Measurements from ENCODE around the gene RIMKLB. TPM values are rescaled to one million over a fixed set of nuclear protein-coding genes. Genes with fewer than 3 reads are reported as not detected.

Gene RIMKLB
- total and polyA plus RNA-seq, 11 donors = 7.4 to 16.9 (median 11.9) TPM

DNA sequence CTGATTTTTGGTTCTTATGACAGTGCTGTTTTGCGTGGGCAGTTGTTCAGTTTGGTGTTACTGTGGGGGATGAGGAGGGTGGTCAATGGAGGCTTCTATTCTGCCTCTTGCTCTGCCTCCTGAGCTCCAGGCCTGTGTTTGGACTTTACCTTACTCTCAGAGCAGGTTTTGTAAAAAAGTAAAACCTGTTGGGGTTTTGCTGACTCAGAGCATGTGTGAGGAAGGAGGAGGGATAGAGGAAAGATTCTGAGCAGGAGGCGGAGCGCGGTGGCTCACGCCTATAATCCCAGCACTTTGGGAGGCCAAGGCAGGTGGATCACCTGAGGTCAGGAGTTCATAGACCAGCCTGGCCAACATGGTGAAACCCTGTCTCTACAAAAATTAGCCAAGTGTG, 131.3 kb downstream of the RIMKLB start:
- no peak overlapping the region for H3K27ac ChIP-seq
- 72 to 76% (median 75%) methylated on average over 5 of the region's 5 CpGs for WGBS, 4 donors
- intact Hi-C loops (cut with DNase I) = loop anchor here in 2 of 10 donors (10.0 kb wide), 2 partner anchors 144 to 284 kb away; partner anchors contain the start of gene CLEC4E (in 1 of the 2)
- DNase-seq (no peak), ATAC-seq (no peak)
- no peaks in the 10 kb centered on the region for H3K4me1 ChIP-seq
- H3K36me3 ChIP-seq = no peaks in the 10 kb centered on the region
- no peak overlapping the region for H3K4me3 ChIP-seq
- TF ChIP-seq CTCF (IDR thresholded peaks at IDR 0.05) (no peak), POLR2A (IDR thresholded peaks at IDR 0.05) (no peak)
- H3K27me3 ChIP-seq = no peaks in the 10 kb centered on the region
- peaks cover 0 to 10% (median 0%) of the 10 kb centered on the region in 12 donors for H3K9me3 ChIP-seq

DNA sequence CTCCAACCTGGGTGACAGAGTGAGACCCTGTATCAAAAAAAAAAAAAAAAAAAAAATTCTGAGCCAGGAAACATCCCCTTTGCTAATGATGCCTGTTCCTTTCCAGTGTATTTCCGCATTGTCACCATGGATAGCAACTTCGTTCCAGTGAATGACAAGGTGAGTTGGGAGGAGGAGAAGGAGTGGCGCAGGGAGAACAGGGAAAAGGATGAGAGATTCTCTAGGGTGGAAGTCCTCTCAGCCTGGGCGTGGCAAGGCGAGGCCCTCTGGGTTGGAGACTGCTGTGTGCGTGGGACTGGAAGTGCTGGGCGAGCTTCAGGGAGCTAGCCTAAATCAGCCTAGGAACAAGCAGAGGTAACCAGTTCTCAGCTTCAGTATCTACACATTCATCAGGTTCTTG, 131.8 kb downstream of the RIMKLB start:
- no peaks in the 10 kb centered on the region for H3K36me3 ChIP-seq
- H3K27me3 ChIP-seq = peaks cover 0 to 3% (median 0%) of the 10 kb centered on the region in 9 donors
- ATAC-seq (no peak), DNase-seq (no peak)
- H3K9me3 ChIP-seq = peaks cover 0 to 10% (median 0%) of the 10 kb centered on the region in 12 donors
- 85 to 91% (median 88%) methylated on average over 7 of the region's 7 CpGs for WGBS, 4 donors
- intact Hi-C loops (cut with DNase I) = loop anchor here in 2 of 10 donors (10.0 kb wide), 2 partner anchors 145 to 285 kb away; partner anchors contain the start of gene CLEC4E (in 1 of the 2)
- no peak overlapping the region for H3K27ac ChIP-seq
- H3K4me3 ChIP-seq = no peak overlapping the region
- no peaks in the 10 kb centered on the region for H3K4me1 ChIP-seq
- no peak for TF ChIP-seq POLR2A (IDR thresholded peaks at IDR 0.05)
- no peak for TF ChIP-seq CTCF (IDR thresholded peaks at IDR 0.05)

- WGBS, 4 donors = 83 to 92% (median 86%) methylated on average over 9 of the region's 9 CpGs
- no peak overlapping the region for H3K4me3 ChIP-seq
- peaks cover 0 to 6% (median 0%) of the 10 kb centered on the region in 12 donors for H3K9me3 ChIP-seq
- no peak for DNase-seq
- intact Hi-C loops (cut with DNase I) = no loop called here
- H3K4me1 ChIP-seq = no peaks in the 10 kb centered on the region
- TF ChIP-seq POLR2A (IDR thresholded peaks at IDR 0.05) (no peak), CTCF (IDR thresholded peaks at IDR 0.05) (no peak)
- H3K36me3 ChIP-seq = no peaks in the 10 kb centered on the region
- peaks cover 0 to 4% (median 0%) of the 10 kb centered on the region in 9 donors for H3K27me3 ChIP-seq
- H3K27ac ChIP-seq = no peak overlapping the region
- no peak for ATAC-seq
Measured at GRCh38 chr12:8831116-8831515, 133.3 kb downstream of the RIMKLB start.

DNA sequence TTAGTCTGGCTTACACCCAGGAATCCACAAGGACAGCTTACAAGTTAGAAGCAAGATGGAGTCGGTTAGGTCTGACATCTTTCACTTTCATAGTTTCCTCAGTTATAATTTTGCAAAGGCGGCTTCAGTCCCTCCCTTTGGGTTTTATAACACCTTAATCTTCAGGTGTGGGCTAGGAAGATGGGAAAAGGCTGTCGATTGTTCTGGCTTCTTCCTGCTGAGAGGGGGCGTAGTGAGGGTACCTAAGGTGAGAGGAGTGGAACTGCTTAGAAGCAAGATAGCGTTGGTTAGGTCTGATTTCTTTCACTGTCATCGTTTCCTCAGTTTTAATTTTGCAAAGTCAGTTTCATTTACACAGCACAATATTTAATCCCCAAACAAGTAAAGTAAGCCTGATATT, 134.7 kb downstream of the RIMKLB start:
- Histone ChIP-seq H3K27ac (no peak overlapping the region), H3K36me3 (no peaks in the 10 kb centered on the region), H3K4me3 (no peak overlapping the region), H3K9me3 (no peaks in the 10 kb centered on the region), H3K4me1 (no peaks in the 10 kb centered on the region), H3K27me3 (peaks cover 0 to 4% (median 0%) of the 10 kb centered on the region in 9 donors)
- no peak for TF ChIP-seq POLR2A (IDR thresholded peaks at IDR 0.05)
- no peak for TF ChIP-seq CTCF (IDR thresholded peaks at IDR 0.05)
- DNase-seq (no peak), ATAC-seq (no peak)
- WGBS, 4 donors = 75 to 83% (median 77%) methylated on average over 6 of the region's 6 CpGs
- intact Hi-C loops (cut with DNase I) = no loop called here

Other genes starting within 250 kb of the RIMKLB start
- not detected for gene CLEC6A, start 242.0 kb upstream of the RIMKLB start, total RNA-seq
- gene CLEC6A, start 242.0 kb upstream of the RIMKLB start, polyA plus RNA-seq = not detected
- gene CLEC4D, start 184.5 kb upstream of the RIMKLB start, total RNA-seq = under 1 TPM in 5 of 9 donors, not detected in 4; 0.14 to 0.72 (median 0.35) TPM
- gene CLEC4D, start 184.5 kb upstream of the RIMKLB start, polyA plus RNA-seq = under 1 TPM in 1 of 2 donors, not detected in 1; 0.10 TPM
- gene CLEC4E, start 157.1 kb upstream of the RIMKLB start, total RNA-seq = 1 to 10 TPM in 4 of 9 donors, under 1 TPM in 5; 0.25 to 5.1 (median 0.76) TPM
- 1 to 10 TPM in 1 of 2 donors, under 1 TPM in 1; 0.72 to 1.3 TPM for gene CLEC4E, start 157.1 kb upstream of the RIMKLB start, polyA plus RNA-seq
- not detected for gene AICDA, start 85.1 kb upstream of the RIMKLB start, total RNA-seq
- under 1 TPM in 1 of 2 donors, not detected in 1; 0.08 TPM for gene AICDA, start 85.1 kb upstream of the RIMKLB start, polyA plus RNA-seq
- 100 to 1,000 TPM in 2 of 9 donors, 10 to 100 TPM in 7; 12.4 to 137 (median 33.0) TPM for gene MFAP5, start 35.2 kb upstream of the RIMKLB start, total RNA-seq
- gene MFAP5, start 35.2 kb upstream of the RIMKLB start, polyA plus RNA-seq = 10 to 100 TPM; 10.2 to 17.4 TPM
- gene A2ML1, start 124.6 kb downstream of the RIMKLB start, total RNA-seq = under 1 TPM in 1 of 9 donors, not detected in 8; 0.25 TPM
- under 1 TPM; 0.07 to 0.08 TPM for gene A2ML1, start 124.6 kb downstream of the RIMKLB start, polyA plus RNA-seq
- 10 to 100 TPM; 21.8 to 38.2 (median 24.7) TPM for gene PHC1, start 216.5 kb downstream of the RIMKLB start, total RNA-seq
- gene PHC1, start 216.5 kb downstream of the RIMKLB start, polyA plus RNA-seq = 10 to 100 TPM; 14.1 to 25.4 TPM